IPS-11a (cell line): ENCODE data around the gene NREP.
A peak's percentile ranks its signal among the peaks of the same experiment; 100 is the strongest.

ENCODE experiments used
- H3K4me3 ChIP-seq: one replicate; pipeline ENCODE4 v1.5.1; 2013; ENCODE audit warnings: low read depth, low read length, control low read depth

NREP gene

DNA sequence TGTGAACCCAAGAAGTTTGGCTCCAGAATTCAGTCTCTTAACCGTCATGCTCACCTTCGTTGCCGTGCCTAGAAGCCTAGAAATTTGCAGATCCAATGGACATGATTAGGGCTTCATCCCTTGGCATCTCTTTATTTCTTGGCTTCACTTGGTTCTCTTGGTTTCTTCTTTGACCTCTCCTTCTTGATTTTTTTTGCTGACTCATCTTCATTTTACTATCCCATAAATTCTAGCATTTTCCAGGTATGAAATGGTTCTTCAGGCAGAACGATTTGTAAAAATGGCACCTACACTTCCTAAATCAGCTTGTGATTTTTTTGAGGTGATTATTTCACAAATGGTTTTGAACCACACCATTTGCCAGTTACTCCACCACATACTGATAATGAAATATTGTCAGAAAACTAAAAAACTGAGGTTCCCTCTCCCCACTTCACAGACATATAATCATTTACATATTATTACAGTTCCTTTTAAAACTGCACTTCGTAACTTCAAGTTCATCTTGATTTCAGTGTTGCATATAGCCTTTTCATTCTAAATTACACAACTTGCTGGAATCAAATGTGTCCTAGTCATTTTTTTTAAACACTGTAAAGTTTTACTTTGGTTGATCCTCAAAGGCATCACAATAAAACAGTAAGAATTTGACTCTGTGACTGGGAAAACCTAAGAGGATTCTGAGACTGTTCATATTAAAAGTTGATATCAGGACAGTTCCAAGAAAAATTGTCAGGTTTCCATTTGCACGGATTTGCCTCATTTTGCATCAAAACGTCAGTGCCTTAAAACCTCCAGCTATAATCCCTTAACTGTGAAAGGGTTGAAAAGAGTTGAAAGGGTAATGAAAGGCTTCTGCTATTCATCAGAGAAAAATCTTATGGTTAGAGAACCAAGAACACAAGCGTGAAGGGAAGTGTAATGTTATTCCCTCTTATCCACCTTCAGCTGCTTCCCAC, 8.9 kb upstream of the NREP start:
- no peak overlapping the region for H3K4me3 ChIP-seq

DNA sequence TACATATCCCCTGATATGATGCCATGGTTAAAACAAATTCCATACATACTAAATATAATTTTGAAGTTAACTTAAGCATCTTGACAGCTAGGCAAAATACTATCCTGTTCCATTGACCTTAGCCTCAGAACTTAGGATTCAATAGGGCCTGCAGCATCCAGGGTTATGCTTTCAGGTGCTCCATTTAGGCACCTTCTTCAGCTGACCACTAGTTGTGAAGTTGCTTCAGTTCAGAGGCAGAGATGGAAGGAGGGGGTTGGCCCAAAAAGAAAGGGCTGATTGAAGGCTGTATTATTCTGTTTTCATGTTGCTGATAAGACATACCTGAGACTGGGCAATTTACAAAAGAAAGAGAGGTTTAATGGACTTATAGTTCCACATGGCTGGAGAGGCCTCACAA, 7.0 kb upstream of the NREP start:
- H3K4me3 ChIP-seq = no peak overlapping the region

GRCh38 chr5:111762895-111763294, 5.9 kb upstream of the NREP start:
- no peak overlapping the region for H3K4me3 ChIP-seq

- H3K4me3 ChIP-seq = peak overlapping the region; percentile 81
Measured at GRCh38 chr5:111758284-111758628, 1.3 kb upstream of the NREP start.

DNA sequence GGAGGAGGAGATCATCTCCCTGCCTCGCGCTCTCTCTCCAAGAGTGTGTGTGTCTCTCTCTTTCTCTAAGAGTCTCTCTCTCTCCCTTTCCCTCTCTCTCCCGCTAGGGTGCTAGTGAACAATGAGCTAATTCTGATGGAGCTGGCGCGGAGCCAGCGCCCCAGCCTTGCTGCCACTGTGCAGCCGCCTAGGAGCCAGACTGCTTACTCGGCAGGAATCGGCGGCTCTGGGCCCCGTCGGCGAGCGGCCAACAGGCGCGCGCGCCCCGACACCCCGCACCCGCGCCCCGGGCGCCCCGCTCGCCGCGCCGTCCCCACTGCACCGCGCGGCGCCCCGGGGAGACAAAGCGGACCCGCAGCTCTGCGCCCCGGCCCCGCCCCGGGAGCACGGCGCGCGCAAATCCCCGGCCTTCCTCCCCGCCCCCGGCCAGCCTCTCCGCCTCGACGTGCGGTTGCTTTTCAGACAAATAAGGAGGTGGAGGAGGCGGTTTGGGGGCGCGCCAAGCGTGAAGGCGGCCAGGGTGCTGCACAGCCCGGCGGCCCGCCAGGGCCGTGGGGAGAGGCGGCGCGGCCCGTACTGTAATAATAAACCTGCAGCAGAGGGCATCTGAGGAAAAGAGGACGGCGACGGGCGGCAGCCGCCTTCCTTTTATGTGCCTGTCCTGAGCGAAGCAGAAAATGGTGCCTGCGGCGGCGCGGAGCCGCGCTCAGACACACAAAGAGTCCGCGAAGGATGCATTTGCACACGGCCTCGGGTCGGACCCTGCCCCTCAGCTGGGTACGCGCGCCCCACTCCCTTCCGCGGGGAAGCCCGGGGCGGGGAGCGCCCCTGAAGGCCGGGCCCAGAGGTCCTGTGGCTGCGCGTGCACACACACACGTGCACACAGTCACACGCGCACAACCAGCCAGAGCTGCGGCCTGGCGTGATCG, 625 bp upstream of the NREP start:
- peak overlapping the region; percentile 81 for H3K4me3 ChIP-seq

DNA sequence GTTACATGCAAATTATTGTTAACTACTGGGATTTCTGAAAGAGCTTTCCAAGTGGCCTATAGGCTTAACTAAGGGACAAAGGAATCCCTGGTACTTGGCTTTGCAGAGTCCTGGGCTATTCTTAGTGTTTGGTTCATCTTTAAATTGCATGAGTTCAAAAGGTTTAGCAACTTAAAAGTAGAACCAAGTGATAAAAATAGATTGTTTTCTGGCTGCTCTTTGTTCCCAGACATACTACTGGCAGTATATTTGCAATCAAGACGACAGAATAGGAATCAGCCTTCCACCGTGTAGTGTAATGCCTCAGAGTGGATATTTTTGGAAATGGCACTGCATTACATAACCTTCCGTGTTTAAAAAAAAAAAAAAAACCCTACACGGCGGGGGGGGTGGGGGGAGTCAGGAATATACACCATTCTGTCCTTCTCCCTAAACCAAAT, 1.0 kb downstream of the NREP start:
- H3K4me3 ChIP-seq = peak overlapping the region; percentile 60

DNA sequence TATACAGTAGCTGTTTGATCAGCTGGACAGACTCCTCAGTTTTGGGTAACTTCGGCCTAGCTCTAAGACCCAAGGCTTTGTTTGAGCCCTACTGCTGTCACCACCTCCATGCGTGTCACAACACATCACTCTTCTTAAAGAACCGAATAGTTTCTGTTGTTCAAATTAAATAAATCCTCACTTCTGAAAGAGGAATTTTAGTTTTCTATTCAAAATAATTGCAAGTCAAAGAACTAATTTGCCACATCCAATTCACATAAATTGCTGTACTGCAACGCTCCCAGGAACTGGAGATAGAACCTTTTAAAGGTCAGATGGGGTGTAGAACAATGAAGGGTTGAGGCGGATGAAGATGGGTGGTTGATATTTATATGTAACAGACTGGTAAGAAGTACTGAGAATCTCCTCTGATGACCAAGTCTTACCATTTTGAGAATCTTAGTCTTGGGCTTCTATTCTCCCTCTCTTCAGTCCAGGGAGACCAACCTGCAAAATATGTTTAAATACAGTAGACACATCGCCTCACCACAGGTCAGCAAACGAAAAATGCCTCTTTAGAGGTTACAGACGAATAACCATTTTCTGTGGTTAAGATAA, 1.6 kb downstream of the NREP start:
- H3K4me3 ChIP-seq = peak overlapping the region; percentile 60

DNA sequence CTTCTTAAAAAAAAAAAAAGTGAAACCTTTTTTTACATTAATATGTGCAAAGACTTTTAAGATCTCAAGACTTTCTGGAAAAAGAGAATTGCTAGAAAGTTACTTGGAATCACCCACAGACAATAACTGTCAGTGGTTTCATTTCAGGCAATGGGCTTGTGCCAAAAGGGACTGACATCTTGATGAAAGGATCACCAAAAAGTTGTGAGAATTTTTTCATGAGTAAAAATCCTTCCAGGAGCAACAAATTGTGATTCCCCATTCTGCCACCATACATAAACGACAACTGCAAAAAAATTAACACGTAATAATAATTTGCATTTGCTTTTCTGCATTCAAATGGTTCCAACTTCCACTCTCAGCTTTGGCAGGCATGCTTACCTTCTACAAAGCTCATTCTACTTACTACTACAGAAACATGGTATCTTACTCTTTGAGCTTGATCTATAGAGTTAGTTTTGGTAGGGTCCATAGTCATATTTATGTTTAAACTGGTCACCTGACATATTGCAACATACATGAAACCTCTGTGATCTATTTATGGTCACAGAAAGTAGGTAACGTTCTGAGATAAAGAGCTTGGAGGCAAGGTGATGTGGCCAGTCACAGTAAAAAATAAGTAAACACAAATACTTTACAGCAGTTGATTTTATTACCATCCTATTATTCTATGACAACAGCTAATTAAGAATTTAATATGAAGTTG, 3.0 kb downstream of the NREP start:
- no peak overlapping the region for H3K4me3 ChIP-seq

GRCh38 chr5:111752426-111752965, 4.5 kb downstream of the NREP start:
- no peak overlapping the region for H3K4me3 ChIP-seq

DNA sequence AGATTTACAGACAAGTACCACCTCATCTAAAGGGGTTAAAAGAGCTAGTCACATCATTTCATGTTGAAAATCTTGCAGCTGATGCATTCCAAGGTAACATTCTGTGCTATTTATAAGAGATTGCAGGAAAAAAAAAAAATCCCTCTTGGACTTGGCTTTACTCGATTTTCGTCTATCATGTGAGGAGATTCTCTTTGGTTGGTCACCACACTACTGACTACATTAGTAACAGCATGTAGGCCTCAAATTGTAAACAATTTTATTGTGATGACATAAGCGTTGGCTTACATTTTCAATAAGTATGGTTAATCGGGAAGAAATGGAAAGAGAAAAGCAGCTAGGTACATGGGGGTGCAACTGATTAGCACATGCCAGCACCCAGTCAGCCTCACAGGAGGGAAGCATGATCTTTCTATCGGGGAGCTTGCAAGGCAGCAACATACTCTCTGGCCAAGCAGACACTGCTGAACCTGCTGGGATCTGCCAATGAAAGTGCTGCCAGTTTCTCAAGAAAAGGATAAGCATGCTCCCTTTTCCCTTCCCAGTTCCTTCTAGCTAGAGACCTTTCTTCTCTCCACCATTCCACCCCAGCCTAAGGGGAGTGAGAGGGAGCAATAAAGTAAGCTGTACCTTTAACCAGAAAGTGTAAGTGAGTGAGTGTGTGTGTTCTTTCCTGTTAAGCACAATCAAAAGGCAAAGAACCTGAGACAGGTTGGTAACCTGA, 7.5 kb downstream of the NREP start:
- no peak overlapping the region for H3K4me3 ChIP-seq

GRCh38 chr5:111748304-111748763, 8.7 kb downstream of the NREP start:
- no peak overlapping the region for H3K4me3 ChIP-seq

DNA sequence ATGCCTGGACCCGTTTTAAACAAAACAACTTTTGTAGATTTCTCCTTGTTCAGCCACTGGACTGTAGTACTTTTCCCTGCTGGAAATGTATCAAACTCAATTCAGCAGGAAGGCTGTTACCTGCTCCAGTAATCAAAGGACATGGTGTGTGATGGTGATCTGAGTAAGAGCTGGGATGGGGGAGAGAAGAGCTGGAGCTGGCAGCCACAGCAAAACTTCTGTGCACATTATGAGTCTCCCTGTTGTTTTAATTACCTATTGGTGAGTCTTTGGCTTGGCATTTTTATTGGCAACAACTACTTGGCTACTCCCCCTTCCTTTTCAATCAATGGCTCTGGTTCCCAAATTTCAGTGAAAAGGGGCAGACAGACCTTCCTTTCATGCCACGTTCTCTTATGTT, 9.7 kb downstream of the NREP start:
- H3K4me3 ChIP-seq = no peak overlapping the region

DNA sequence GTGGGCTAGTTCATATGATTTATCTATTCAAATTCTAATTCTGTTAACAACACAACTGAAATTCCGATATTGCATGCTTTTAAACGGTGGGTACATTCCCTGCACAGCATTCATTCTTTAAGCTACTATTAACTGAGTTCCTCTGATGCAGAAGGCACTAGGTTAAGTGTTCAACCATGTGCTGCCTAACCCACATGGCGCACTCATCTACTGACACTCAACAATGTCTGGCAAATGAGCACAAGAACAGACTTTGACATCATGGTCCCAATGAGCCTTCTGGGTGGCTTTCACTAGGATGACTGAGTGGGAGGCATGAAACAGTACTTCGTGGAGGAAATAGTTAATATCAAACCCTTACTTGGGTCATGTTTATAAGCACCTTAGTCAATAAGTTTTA, 10.2 kb downstream of the NREP start:
- H3K4me3 ChIP-seq = no peak overlapping the region

- no peak overlapping the region for H3K4me3 ChIP-seq
Measured at GRCh38 chr5:111745075-111745739, 11.8 kb downstream of the NREP start.

DNA sequence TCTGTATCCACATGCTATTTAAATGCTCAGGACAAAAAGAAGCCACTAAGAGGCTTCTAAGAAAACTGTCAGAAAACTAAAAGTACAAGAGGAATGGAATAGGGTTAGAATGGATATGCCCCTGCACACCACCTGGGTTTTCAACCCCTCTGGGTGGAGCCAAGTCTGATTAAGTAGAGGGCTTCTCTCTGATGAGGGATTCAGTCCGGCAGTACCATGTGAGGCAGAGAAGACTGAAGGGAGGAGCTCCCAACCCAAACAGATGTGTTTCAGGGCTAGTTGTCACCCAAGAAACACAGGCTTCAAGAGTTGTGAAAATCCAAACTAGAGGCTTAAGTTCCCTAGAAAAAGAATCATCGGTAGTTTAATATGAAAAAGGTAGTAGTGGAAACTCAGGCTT, 12.5 kb downstream of the NREP start:
- H3K4me3 ChIP-seq = no peak overlapping the region

GRCh38 chr5:111743988-111744387, 13.0 kb downstream of the NREP start:
- H3K4me3 ChIP-seq = no peak overlapping the region

GRCh38 chr5:111743512-111743911, 13.5 kb downstream of the NREP start:
- no peak overlapping the region for H3K4me3 ChIP-seq

DNA sequence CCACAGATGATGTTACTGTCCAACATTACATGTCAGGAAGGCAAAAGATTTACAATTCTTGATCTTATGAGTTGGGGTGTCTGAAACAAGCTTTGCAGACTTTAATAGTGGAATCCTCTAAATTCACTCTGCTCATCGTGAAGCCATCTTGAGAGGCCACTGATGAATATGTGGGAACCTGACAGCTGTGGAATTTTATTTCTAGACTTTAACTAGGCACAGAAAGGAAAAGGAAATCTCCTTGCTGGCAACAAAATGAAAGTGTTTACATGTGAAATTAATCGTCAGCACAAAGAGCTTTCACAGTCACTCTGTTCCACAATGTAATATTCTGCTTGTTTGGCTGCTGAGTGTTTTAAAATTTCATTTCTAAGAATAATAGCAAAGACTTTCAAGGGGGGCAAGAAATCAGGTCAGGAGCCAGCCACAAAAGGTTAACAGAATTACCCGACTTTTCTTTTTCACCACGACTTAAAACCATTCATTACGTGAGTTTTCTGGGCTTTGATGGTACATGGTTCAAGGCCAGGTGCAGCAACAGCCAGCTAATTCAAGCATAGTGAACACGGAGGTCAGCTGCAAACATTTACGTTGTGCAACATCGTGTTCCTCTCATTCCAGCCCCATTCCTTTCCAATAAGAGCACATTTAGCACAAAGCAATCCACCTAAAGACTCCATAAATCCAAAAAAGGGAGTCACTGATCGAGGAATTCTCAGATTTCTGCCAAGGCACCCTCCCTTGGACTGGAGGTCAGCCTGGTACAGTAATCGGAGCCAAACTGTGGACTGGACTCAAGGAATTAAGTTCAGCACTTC, 14.6 kb downstream of the NREP start:
- no peak overlapping the region for H3K4me3 ChIP-seq
